Activated gamma-delta T cell treated with Interleukin-2 at 50 U/mL for 16 hours (primary cell): Measurements from ENCODE around the gene PPAN.

ENCODE experiments used
- DNase-seq: peaks from one replicate; pipeline ENCODE4 v3.0.0-alpha.2; 2020

Gene PPAN, protein sequence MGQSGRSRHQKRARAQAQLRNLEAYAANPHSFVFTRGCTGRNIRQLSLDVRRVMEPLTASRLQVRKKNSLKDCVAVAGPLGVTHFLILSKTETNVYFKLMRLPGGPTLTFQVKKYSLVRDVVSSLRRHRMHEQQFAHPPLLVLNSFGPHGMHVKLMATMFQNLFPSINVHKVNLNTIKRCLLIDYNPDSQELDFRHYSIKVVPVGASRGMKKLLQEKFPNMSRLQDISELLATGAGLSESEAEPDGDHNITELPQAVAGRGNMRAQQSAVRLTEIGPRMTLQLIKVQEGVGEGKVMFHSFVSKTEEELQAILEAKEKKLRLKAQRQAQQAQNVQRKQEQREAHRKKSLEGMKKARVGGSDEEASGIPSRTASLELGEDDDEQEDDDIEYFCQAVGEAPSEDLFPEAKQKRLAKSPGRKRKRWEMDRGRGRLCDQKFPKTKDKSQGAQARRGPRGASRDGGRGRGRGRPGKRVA

DNA sequence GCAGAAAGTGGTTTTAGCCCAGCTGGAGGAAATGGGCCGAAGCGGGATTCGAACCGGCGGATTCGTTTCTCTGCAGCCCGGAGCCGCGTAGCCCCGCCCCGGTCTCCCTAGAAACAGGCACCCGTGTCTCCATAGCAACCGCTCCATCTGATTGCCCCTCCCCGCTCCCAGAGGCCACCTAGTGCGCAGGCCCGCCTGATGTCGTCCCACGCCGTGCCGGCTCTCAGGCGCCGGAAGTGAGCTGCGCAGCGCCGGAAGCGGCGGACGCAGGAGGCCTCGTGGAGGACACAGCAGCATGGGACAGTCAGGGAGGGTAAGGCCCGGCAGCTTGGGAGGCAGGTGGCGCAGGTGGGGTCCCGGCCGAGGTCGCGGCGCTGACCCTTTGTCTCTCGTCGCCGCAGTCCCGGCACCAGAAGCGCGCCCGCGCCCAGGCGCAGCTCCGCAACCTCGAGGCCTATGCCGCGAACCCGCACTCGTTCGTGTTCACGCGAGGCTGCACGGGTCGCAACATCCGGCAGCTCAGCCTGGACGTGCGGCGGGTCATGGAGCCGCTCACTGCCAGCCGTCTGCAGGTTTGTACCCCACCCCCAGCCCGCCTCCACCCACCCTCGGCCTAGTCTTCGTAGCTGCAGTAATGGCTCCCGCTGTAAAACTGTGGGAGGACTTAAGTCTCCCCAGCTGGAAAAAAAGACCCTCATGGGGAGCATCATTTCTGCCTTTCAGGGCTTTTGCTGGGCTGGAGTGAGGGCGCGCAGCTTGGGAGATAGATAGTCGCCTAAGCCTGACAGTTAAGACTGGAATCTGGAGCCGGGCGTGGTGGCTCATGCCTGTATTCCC lies at the start of gene PPAN:
PPAN (plus strand) TSS at position 263 of the 837 bp plus-strand sequence; CDS start at position 296, 33 bp downstream.
- peak; percentile 97 for DNase-seq

DNA sequence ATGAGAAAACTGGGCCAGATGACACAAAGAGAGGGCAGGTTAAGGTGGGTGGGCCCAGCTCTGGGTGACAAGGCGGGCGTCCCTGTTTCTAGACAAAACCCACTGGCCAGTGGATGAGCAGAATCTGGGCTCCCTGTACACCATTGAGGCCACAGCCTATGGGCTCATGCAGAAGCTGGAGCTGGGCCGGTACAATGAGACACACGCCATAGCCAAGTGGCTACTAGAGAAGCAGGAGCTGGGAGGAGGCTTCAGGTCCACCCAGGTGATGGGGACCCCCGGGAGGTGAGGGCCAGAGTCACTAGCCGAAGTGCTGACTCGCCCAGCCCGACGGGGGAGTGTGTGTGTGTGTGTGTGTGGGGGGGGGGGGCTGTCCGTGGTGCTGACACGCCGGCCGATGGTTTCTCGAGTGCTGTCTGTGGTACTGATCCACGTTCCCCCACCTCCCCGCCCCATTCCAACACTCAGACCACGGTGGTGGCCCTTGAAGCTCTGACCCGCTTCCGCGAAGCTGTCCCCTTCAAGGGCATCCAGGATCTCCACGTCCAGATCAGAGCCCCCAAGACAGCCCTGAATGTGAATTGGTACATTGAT lies 44.3 kb upstream of the PPAN start:
- DNase-seq: no peak

DNA sequence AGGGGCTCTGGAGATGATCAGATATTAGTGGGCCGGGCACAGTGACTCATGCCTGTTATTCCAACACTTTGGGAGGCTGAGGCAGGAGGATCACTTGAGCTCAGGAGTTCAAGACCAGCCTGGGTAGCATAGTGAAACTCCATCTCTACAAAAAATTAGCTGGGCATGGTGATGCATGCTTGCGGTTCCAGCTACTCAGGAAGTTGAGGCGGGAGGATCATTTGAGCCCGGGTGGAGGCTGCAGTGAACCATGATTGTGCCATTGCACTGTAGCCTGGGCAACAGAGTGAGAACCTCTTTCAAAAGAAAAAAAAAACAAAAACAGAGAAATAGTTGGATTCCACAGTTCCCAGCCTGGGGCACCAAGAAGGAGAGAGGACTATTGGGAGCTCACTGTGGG lies 38.0 kb upstream of the PPAN start:
- no peak for DNase-seq

DNA sequence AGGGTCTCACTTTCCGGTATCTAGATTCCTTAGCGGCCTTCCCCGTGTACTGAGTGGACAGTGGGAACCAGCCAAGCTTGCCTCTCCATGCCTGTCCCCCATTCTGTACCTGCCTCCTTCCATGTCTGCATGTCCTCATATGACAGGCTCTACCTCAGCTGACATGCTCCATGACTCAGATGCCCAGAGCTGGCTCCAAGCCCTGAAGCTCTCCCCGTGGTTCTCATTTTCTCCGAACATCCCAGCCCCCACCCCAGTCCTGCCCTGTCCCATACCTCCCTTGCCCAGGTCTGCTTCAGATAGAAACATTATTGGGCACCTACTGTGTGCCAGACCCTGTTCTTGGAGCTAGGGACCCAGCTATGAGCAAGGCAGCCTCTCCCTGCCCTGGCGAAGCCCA lies 37.1 kb upstream of the PPAN start:
- no peak for DNase-seq

DNA sequence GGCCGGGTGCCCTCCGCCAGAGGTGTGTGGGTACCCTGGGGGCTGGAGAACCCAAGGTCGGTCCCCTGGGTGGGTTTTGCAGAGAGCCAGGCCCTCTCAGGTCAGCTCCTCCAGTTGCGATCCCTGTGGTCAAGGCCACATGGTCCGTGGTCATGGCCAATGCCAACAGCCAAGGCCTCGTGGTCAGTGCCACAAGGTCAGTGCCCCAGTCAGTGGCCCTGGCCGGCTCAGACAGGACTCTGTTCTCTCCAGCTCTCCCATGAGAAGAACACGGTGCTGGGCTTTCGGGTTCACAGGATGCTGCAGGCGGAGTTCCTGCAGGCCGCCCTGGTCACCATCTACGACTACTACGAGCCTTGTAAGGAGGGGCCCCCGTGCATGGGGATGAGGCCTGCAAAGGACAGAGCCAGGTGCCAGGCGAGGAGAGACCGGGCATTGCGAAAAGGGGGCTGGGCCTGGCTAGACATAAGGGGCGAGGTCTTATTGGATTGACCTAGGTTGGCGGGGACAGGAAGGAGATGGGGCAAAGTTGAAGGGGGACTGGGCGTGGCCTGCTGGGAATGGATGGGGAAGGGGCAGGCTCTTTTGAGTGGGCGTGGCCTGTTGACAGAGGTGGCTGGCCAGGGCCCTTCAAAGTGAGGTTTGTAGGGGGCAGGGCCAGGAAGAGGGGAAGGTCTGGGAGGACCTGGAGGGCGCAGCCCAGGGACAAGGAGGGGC lies 35.3 kb upstream of the PPAN start:
- DNase-seq: no peak

DNA sequence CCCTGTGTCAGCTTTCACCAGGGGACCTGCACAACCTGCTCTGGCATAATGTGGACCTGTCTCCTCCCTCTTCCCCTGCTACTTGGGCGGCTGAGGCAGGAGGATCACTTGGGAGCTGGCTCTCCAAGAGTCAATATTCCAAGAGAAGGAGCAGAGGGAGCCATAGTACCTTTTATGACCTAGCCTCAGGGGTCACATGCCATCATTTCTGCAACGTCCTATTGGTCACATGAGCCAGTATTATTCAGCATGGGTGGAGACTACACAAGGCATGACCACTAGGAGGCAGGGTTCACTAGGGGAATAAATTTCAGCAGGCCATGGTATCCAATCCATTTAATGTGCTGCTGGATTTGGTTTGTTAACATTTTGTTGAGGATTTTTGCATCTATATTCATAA lies 32.0 kb upstream of the PPAN start:
- peak; percentile 34 for DNase-seq

DNA sequence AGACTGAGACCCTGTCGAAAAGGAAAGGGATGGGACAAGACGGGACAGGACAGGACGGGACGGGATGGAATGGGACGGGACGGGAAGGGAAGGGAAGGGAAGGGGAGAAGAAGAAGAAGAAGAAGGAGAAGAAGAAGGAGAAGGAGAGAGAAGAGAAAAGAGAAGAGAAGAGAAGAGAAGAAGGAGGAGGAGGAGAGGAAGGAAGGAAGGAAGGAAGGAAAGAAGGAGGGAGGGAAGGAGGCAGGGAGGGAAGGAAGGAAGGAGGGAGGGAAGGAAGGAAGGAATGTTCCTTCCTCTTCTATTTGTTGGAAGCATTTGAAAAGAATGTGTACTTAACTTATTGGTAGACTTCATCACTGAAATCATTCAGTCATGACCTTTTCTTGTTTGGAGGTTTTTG lies 29.6 kb upstream of the PPAN start:
- DNase-seq: no peak

DNA sequence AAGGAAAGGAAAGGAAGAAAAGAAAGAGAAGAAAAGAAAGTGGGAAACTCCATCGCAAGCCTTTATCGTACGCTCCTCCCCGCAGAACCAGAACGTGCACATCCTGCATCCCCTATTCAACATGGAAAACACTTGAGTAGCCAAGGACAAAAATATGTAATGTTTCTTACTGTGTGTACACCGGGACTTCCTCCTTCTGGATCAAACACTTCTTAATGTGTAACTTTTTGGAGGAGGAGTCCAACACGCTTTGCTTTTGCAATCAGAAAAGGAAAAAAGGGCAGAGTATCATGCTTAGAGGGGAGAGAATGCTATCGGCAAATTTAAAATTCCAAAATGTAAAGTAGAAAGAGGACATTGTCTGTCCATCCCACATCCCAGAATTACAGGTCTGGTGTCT lies 27.8 kb upstream of the PPAN start:
- no peak for DNase-seq

DNA sequence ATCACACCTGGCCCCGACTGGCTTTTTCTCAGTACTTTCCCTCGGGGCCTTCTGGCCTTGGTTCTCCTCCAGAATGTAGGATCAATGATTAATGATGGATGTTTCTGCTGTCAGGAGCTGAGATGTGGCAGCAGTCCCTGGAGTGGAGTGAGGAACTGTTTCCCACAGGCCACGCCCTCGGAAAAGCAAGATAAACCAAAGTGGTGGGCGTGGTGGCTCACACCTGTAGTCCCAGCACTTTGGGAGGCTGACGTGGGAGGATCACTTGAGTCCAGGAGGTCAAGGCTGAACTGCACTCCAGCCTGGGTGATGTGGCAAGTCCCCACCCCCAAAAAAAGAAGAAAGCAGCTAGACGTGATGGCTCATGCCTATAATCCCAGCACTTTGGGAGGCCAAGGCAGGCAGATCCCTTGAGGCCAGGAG lies 27.1 kb upstream of the PPAN start:
- no peak for DNase-seq

DNA sequence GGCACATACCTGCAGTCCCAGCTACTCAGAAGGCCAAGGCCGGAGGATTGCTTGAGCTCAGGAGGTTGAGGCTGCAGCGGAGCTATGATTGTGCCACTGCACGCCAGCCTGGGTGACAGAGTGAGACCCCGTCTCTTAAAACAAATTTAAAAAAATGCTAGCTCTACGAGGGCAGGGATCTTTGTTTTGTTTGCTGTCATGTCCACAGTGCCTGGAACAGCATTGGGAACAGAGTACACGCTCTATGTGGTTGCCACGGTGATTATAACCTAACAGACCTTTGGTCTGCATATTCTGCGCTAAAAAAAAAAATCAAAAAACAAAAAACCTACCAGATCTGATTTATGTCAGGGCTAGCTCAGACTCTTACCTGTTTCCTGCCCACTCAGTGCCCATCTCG lies 22.3 kb upstream of the PPAN start:
- no peak for DNase-seq

DNA sequence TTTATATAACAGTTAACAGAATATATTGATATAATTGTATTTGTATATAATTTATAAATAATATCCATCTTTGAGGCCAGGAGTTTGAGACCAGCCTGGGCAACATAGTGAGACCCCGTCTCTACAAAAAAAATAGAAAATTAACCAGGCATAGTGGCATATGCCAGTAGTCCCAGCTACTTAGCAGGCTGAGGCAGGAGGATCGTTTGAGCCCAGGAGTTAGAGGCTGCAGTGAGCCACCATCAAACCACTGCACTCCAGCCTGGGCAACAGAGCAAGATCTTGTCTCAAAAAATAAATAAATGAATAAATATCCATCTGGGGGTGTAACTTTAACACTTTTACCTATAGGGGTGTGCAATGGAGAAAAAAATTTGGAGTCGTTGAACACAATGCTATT lies 21.4 kb upstream of the PPAN start:
- DNase-seq: no peak

DNA sequence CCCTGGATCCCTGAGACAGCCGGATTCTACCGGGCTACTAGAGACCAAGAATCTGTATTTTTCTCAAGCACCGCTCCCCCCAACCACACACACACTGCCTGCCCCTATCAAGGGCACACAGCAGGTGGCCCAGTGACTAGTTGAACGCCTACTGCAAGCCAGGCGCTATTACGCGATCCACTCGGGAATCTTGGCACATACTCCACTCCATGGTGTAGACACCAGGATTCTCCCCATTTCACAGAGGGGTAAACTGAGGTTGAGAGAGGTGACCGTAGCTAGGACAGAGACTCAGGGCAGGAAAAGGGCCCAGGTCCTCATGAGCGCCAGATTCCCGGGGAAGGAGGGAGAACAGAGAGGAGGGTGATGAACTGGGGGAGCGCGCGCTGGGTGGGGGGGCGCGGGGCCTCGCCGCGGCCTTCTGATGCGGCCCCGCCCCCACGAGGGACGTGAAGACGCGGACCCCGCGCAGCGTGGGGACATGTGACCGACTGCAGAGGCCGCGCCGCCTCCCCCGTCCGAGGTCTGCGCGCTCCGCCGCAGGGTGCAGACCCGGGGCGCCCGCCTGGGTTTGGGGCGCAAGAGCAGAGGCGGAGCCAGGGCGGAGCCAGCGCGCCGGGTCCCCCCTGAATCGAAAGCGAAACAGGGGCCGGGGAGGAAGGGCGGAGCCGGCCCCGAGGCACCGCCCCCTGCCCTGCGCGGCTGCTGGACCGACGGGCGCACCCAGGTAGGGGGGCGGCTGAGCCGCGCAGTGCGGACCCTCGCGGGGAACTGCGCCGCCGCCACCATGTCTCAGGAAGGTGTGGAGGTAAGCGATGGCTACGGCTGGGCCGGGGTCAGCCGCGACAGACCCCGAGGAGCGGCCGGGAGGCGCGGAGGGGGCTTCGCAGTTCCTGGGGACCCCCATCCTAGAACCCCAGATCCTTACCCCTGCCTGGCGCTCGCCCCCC lies 20.2 kb upstream of the PPAN start, which contains the start of gene SHFL:
SHFL (plus strand) TSS at position 677 of the 950 bp plus-strand sequence; CDS start at position 788, 111 bp downstream.
- DNase-seq: peak; percentile 77

DNA sequence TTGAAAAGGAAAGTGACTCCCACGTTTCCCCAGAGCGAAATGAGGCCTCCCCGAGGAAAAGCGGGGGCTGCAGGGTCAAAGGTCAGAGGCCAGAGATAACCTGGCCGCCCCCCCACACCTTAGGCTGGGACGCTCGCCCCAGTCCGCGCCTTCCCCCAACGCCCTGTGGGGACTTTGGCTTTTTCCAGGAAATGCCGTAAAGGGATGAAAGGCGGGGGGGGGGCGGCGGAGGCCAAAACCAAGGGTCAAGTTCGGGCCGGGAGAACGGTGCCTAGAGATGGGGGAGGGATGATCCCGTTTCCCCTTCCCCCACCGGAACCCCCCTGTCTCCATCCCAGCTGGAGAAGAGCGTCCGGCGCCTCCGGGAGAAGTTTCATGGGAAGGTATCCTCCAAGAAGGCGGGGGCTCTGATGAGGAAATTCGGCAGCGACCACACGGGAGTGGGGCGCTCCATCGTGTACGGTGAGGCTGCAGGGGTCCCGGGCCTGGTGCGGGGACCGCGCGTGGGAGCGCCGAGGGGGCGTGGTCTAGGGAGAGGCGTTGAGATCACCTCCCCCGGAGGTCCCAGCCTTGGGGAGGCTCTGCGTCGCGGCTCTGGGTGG lies 19.5 kb upstream of the PPAN start:
- peak; percentile 32 for DNase-seq

DNA sequence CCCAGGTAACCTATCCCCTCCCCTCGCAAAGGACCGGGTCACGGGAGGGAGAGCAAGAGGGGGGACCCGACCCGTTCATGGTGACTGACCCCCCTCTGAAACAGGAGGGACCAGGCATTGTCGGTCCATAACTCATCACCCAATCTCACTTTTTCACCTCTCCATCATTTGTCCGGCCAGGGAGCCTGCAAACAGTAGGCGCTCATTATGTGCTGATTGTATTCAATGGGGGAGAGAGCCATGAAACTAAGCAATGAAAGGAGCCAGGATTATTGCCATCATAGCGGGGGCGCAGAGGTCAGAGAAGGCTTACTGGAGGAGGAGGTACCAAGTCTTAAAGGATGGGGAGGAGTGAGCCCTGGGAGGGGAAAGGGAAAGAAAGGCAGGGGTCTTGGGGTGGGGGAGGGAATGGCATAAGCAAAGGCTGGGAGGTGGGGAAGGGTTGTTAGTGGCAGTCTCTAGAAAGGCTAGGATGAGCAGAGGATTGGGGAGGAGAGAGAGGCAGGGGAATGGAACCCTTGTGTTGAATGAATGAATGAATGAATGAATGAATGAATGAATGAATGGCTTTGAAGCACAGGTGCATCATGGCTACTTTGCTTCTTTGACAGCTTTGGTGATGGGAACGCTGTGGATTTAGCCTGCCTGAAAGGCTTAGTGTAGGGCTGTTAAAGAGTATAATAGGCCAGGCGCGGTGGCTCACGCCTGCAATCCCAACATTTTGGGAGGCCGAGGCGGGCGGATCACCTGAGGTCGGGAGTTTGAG lies 18.7 kb upstream of the PPAN start:
- DNase-seq: no peak

DNA sequence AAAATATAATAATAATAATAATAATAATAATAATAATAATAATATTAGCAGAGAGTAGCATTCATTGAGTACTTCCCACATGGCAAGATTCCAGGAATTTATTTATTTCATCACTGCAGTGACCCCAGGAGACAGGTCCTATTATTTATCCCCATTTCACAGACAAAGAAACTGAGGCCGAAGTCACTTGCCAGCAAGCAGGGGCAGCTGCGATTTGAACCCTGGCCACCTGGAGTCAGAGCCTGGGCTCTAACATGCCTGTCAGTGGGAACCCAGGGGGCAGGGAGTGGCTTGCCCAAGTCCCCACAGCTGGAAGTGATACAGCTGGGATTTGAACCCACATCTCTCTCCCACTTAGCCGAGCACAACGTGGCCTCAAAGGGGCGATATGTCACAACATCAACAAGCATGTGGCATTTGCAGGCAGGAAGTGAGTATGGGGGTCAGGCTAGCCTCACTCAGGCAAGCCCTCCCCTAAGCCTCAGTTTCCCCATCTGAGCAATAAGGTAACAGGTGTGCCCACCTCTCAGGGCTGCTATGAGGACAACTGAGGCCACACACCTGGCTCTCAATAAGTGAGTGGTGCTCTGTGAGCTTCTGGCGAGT lies 17.1 kb upstream of the PPAN start:
- DNase-seq: no peak

DNA sequence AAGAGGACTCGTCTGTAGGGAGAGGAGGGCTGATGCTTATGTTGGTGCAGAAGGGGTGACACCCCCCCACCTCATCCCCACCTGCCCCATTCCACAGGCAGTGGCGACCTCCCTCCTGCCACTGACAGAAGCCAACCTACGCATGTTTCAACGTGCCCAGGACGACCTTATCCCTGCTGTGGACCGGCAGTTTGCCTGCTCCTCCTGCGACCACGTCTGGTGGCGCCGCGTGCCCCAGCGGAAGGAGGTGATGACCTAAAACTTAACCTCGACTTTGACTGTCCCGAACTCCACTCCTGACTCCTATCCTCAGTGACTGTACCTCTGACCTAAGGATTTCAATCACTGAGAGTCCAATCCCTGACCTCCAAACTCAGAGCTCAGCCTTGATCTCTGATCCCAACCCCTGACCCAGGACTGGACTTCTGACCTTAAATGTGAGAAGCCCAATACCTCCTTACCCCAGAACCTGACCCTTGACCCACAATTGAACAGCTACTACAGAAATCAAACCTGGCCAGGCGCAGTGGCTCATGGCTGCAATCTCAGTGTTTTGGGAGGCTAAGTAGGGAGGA lies 16.3 kb upstream of the PPAN start:
- DNase-seq: no peak

DNA sequence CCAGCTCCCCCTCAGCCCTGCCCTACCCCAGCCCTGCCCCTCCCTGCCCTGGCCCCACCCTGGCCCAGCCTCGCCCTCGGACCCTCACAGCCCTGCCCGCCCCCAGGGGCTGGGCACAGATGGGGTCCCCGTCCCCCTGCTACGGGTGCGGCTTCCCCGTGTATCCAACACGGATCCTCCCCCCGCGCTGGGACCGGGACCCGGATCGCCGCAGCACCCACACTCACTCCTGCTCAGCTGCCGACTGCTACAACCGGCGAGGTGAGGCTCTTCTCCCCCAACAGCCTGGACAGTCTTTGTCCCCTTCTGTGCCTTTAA lies 14.8 kb upstream of the PPAN start:
- no peak for DNase-seq

DNA sequence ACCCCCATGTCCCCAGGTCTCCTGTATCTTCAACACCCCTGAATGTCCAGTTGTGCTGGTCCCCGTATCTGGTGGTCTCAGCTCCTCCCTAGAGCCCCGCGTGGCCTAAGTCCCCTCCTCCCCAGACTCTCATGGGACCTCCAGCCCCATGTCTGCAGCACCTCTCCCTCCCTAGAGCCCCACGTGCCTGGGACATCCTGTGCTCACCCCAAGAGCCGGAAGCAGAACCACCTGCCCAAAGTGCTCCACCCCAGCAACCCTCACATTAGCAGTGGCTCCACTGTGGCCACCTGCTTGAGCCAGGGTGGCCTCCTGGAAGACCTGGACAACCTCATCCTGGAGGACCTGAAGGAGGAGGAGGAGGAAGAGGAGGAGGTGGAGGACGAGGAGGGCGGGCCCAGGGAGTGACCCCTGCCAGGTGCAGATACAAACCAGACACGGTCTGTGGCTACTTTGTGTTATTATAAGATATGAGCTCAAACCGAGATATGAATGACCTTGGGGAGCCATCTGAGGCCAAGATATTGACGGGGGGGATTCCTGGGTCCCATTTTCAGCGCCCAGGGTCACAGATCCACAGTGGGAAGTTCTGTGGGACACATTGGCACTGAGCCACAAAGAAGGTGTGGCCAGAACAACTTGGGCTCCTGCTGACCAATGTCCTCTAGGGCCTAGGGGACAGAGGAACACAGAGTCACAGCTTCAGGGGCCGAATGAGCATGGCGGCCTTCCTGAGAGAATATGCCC lies 14.1 kb upstream of the PPAN start:
- DNase-seq: no peak
